ENCODE data around the gene SHISAL2A.

DNA sequence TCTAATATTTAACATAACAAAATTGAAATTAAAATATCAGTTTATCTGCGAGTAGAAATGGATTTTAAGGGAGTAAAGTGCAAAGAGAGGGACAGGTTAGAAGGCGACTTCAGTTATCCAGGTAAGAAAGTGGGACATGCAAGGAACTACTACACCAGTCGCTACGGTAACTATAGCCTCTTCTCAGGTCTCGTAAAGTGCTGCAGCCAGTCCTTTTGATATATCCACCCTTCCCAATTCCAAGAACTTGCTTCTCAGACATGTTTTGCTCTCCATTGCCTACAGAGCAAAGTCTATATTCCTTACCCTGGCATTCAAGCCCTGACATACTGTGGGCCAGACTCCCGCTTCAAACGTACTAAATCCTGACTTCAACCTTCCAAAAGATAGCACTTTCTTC lies 62.7 kb downstream of the SHISAL2A start:
- TF ChIP-seq, protein P1, sequence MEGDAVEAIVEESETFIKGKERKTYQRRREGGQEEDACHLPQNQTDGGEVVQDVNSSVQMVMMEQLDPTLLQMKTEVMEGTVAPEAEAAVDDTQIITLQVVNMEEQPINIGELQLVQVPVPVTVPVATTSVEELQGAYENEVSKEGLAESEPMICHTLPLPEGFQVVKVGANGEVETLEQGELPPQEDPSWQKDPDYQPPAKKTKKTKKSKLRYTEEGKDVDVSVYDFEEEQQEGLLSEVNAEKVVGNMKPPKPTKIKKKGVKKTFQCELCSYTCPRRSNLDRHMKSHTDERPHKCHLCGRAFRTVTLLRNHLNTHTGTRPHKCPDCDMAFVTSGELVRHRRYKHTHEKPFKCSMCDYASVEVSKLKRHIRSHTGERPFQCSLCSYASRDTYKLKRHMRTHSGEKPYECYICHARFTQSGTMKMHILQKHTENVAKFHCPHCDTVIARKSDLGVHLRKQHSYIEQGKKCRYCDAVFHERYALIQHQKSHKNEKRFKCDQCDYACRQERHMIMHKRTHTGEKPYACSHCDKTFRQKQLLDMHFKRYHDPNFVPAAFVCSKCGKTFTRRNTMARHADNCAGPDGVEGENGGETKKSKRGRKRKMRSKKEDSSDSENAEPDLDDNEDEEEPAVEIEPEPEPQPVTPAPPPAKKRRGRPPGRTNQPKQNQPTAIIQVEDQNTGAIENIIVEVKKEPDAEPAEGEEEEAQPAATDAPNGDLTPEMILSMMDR (IDR thresholded peaks at IDR 0.05), result no peak
- TF ChIP-seq POLR2A (IDR thresholded peaks at IDR 0.05), result no peak

Measured in lower leg skin (tissue), 3 donors.